Fibroblast of lung (primary cell): ENCODE data around the gene FGF14. TPM values are rescaled to one million over a fixed set of nuclear protein-coding genes. Genes with fewer than 3 reads are reported as not detected.

Source experiments
- DNase-seq, 2 donors: peaks; one replicate each; pipeline versions ENCODE4 v3.0.0 to v3.0.0-alpha.2; 2010; ENCODE audit warnings: low read depth in 2 of 2
- H2AFZ ChIP-seq: 2 replicates; pipeline ENCODE4 v1.5.1; 2012; ENCODE audit warnings: low read length, control low read depth, inconsistent platforms
- H3K27ac ChIP-seq: 2 replicates; pipeline ENCODE4 v1.5.1; 2011; ENCODE audit warnings: low read length, control low read depth; ENCODE audit not compliant: insufficient read depth
- H3K27me3 ChIP-seq: 2 replicates; pipeline ENCODE4 v1.5.1; 2011; ENCODE audit warnings: mild to moderate bottlenecking, low read length; ENCODE audit not compliant: control insufficient read depth, insufficient read depth
- H3K36me3 ChIP-seq: 2 replicates; pipeline ENCODE4 v1.5.1; 2011; ENCODE audit warnings: low read length; ENCODE audit not compliant: control insufficient read depth, insufficient read depth
- H3K4me1 ChIP-seq: 2 replicates; pipeline ENCODE4 v1.5.1; 2011; ENCODE audit warnings: low read length; ENCODE audit not compliant: control insufficient read depth, insufficient read depth; ENCODE audit errors: extremely low read depth
- H3K4me2 ChIP-seq: 2 replicates; pipeline ENCODE4 v1.5.1; 2011; ENCODE audit warnings: low read length, control low read depth; ENCODE audit not compliant: insufficient read depth; ENCODE audit errors: extremely low read depth
- H3K4me3 ChIP-seq, 4 experiments: fragments of 200-600 bp in 1 of 4; sonication (generic) in 1 of 4; replicated peaks in 1 of 4; 2 replicates each; pipeline ENCODE4 v1.5.1; 2011 to 2016; ENCODE audit warnings: low read length in 4 of 4, low read depth in 3 of 4, mild to moderate bottlenecking in 3 of 4, control low read depth in 2 of 4, inconsistent platforms in 1 of 4, mixed read lengths in 1 of 4; ENCODE audit not compliant: insufficient read depth in 1 of 4; ENCODE audit errors: control extremely low read depth in 1 of 4
- H3K79me2 ChIP-seq: 2 replicates; pipeline ENCODE4 v1.5.1; 2012; ENCODE audit warnings: mild to moderate bottlenecking, low read length, inconsistent platforms; ENCODE audit not compliant: control insufficient read depth, insufficient read depth
- H3K9ac ChIP-seq: 2 replicates; pipeline ENCODE4 v1.5.1; 2011; ENCODE audit warnings: mild to moderate bottlenecking, low read length, control low read depth; ENCODE audit not compliant: insufficient read depth
- H3K9me3 ChIP-seq: 2 replicates; pipeline ENCODE4 v1.5.1; 2012; ENCODE audit warnings: low read depth, low read length; ENCODE audit not compliant: control insufficient read depth, insufficient read depth
- H4K20me1 ChIP-seq: 2 replicates; pipeline ENCODE4 v1.5.1; 2011; ENCODE audit warnings: low read length; ENCODE audit not compliant: control insufficient read depth, insufficient read depth; ENCODE audit errors: extremely low read depth
- CTCF ChIP-seq, 2 donors: IDR thresholded peaks in 1 of 2; conservative IDR thresholded peaks in 1 of 2; 1 replicate in 1 of 2; 2 replicates in 1 of 2; pipeline ENCODE4 v1.5.1; 2011 to 2012; ENCODE audit warnings: low read length in 2 of 2, control low read depth in 1 of 2, inconsistent platforms in 1 of 2, low read depth in 1 of 2, mild to moderate bottlenecking in 1 of 2
- EZH2 ChIP-seq: IDR thresholded peaks from 2 replicates; pipeline ENCODE4 v1.5.1; 2012; ENCODE audit warnings: low read length, control low read depth, mild to moderate bottlenecking; ENCODE audit errors: missing control alignments
- polyA plus RNA-seq, 2 donors: library from polyadenylated mRNA; depleted of rRNA in 1 of 2; stranded (reverse) in 1 of 2; unstranded in 1 of 2; fragments of >200 nt; gene quantifications; 2 replicates each; pipeline ENCODE4 v1.2.1, GENCODE V29; 2011 to 2012; ENCODE audit warnings: missing spikeins in 1 of 2
- total RNA-seq: library from RNA; depleted of rRNA; stranded (reverse); fragments of >200 nt; gene quantifications from 2 replicates; pipeline ENCODE4 v1.2.1, GENCODE V29; 2014

The FGF14 gene
- total and polyA plus RNA-seq, 2 donors (not counting 1 experiment from before 2014, with no cell fraction given) = 0.94 to 7.8 TPM

GRCh38 chr13:101941095-101941783 lies 460.6 kb downstream of the FGF14 start:
- H3K79me2 ChIP-seq = no peaks in the 10 kb centered on the region
- no peaks in the 10 kb centered on the region for H3K27me3 ChIP-seq
- H3K4me3 ChIP-seq = no peak overlapping the region
- H2AFZ ChIP-seq = no peak overlapping the region
- no peaks in the 10 kb centered on the region for H4K20me1 ChIP-seq
- H3K4me2 ChIP-seq = no peak overlapping the region
- H3K4me1 ChIP-seq = no peaks in the 10 kb centered on the region
- no peaks in the 10 kb centered on the region for H3K36me3 ChIP-seq
- peak; percentile 35 to 47 for TF ChIP-seq CTCF (conservative IDR thresholded peaks at IDR 0.05 in 1 of 2, IDR thresholded peaks at IDR 0.05 in 1 of 2; ENCODE audit: low read depth in 1 of 2, low read length in 2 of 2)
- no peak for TF ChIP-seq EZH2
- no peaks in the 10 kb centered on the region for H3K9me3 ChIP-seq
- peak; percentile 2 to 46 for DNase-seq
- no peak overlapping the region for H3K27ac ChIP-seq
- H3K9ac ChIP-seq = no peak overlapping the region

- Histone ChIP-seq H3K36me3 (no peaks in the 10 kb centered on the region), H4K20me1 (no peaks in the 10 kb centered on the region), H3K9me3 (no peaks in the 10 kb centered on the region), H3K4me1 (no peaks in the 10 kb centered on the region), H3K4me3 (no peak overlapping the region), H2AFZ (no peak overlapping the region), H3K4me2 (no peak overlapping the region), H3K9ac (no peak overlapping the region), H3K27me3 (no peaks in the 10 kb centered on the region), H3K79me2 (no peaks in the 10 kb centered on the region), H3K27ac (no peak overlapping the region)
- TF ChIP-seq CTCF (conservative IDR thresholded peaks at IDR 0.05 in 1 of 2, IDR thresholded peaks at IDR 0.05 in 1 of 2; ENCODE audit: low read depth in 1 of 2, low read length in 2 of 2) (no peak), EZH2 (no peak)
- no peak for DNase-seq
These were observed 462.5 kb downstream of the FGF14 start for GRCh38 chr13:101939370-101939769.

GRCh38 chr13:101935828-101936227 lies 466.0 kb downstream of the FGF14 start:
- Histone ChIP-seq H3K9ac (no peak overlapping the region), H2AFZ (no peak overlapping the region), H3K27me3 (no peaks in the 10 kb centered on the region), H3K4me3 (no peak overlapping the region), H3K27ac (no peak overlapping the region), H4K20me1 (no peaks in the 10 kb centered on the region), H3K4me2 (no peak overlapping the region), H3K9me3 (no peaks in the 10 kb centered on the region), H3K4me1 (no peaks in the 10 kb centered on the region), H3K79me2 (no peaks in the 10 kb centered on the region), H3K36me3 (no peaks in the 10 kb centered on the region)
- TF ChIP-seq EZH2 (no peak), CTCF (conservative IDR thresholded peaks at IDR 0.05 in 1 of 2, IDR thresholded peaks at IDR 0.05 in 1 of 2; ENCODE audit: low read depth in 1 of 2, low read length in 2 of 2) (no peak)
- DNase-seq = no peak
